ENCODE data around the gene PDZD11. TPM values are rescaled to one million over a fixed set of nuclear protein-coding genes. Genes with fewer than 3 reads are reported as not detected.
"Not testable (repeated sequence)": the region's sequence is repeated elsewhere in the genome, so short reads cannot be mapped to it uniquely, and the experiment has no call there.

Gene PDZD11
- total RNA-seq, 4 donors from 2014 or later: 15.6 to 37.8 (median 30.6) TPM

DNA sequence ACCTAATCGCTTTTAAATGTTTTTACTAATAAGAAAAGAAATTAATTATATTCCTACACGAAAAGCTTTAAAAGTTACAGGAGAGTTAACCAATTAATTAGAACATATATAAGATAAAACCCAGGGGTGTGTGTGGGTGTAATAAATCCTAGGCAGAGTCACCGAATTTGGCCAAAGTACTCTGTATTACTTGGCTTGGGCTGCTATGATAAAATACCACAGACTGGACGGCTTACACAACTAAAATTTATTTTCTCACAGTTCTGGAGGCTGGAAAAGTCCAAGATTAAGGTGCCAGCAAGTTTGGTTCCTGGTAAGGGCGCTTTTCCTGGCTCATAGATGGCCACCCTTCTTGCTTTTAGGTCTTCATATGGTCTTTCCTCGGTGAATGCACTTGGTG lies 44.8 kb downstream of the PDZD11 start:
- DNase-seq (ENCODE audit: low spot score in 2 of 2): no peak
- Histone ChIP-seq H3K4me1 (no peaks in the 10 kb centered on the region), H3K27ac (no peak overlapping the region), H3K4me3 (no peak overlapping the region), H3K27me3 (no peaks in the 10 kb centered on the region), H3K36me3 (no peaks in the 10 kb centered on the region), H3K9me3 (no peaks in the 10 kb centered on the region)
- 64% methylated on average over 6 of the region's 6 CpGs for WGBS
- TF ChIP-seq EP300 (IDR thresholded peaks at IDR 0.05) (no peak), POLR2AphosphoS5 (IDR thresholded peaks at IDR 0.05) (no peak), POLR2A (IDR thresholded peaks at IDR 0.05) (no peak)
- TF ChIP-seq, protein P1, sequence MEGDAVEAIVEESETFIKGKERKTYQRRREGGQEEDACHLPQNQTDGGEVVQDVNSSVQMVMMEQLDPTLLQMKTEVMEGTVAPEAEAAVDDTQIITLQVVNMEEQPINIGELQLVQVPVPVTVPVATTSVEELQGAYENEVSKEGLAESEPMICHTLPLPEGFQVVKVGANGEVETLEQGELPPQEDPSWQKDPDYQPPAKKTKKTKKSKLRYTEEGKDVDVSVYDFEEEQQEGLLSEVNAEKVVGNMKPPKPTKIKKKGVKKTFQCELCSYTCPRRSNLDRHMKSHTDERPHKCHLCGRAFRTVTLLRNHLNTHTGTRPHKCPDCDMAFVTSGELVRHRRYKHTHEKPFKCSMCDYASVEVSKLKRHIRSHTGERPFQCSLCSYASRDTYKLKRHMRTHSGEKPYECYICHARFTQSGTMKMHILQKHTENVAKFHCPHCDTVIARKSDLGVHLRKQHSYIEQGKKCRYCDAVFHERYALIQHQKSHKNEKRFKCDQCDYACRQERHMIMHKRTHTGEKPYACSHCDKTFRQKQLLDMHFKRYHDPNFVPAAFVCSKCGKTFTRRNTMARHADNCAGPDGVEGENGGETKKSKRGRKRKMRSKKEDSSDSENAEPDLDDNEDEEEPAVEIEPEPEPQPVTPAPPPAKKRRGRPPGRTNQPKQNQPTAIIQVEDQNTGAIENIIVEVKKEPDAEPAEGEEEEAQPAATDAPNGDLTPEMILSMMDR (IDR thresholded peaks at IDR 0.05): no peak

DNA sequence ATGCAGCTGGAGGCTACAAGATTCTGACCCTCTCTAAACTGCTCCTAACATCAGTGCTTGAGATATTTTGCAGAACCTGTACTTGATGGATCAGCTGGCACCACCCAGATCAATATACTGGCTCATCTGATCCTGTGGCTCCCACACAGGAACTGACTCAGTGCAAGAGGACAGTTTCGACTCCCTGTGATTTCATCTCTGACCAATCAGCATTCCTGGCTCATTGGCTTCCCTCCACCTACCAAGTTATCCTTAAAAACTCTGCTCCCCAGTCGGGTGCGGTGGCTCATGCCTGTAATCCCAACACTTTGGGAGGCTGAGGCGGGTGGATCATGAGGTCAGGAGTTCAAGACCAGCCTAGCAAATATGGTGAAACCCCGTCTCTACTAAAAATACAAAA lies 46.1 kb downstream of the PDZD11 start:
- not testable (repeated sequence) for DNase-seq (ENCODE audit: low spot score in 2 of 2); H3K27me3 ChIP-seq; H3K4me1 ChIP-seq; H3K36me3 ChIP-seq; H3K9me3 ChIP-seq; H3K27ac ChIP-seq; H3K4me3 ChIP-seq
- 80% methylated on average over 5 of the region's 5 CpGs for WGBS

DNA sequence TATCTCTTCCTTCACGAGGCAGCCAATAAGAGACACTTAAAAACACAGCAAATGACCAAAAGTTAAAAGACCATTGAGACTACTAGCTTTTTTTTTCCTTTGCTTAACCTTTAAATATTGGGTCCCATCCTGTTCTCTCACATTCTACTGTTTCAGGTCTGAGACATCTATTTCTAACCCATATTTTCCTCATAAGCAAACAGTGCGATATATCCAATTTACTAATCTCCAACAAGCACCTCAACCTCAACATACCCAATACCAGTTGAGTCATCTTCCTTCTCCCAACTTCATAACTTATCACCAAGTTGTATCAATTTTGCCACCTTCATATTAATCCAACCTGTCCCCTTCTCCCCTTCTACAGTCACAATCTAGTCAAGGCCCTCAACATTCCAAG lies 48.2 kb downstream of the PDZD11 start:
- Histone ChIP-seq H3K36me3 (no peaks in the 10 kb centered on the region), H3K27ac (no peak overlapping the region), H3K9me3 (no peaks in the 10 kb centered on the region), H3K4me1 (no peaks in the 10 kb centered on the region), H3K4me3 (no peak overlapping the region), H3K27me3 (no peaks in the 10 kb centered on the region)
- TF ChIP-seq, protein P1 (IDR thresholded peaks at IDR 0.05): no peak
- no peak for TF ChIP-seq POLR2A (IDR thresholded peaks at IDR 0.05)
- no peak for TF ChIP-seq POLR2AphosphoS5 (IDR thresholded peaks at IDR 0.05)
- TF ChIP-seq EP300 (IDR thresholded peaks at IDR 0.05): no peak
- no peak for DNase-seq (ENCODE audit: low spot score in 2 of 2)
- 82% methylated on average over 2 of the region's 2 CpGs for WGBS

DNA sequence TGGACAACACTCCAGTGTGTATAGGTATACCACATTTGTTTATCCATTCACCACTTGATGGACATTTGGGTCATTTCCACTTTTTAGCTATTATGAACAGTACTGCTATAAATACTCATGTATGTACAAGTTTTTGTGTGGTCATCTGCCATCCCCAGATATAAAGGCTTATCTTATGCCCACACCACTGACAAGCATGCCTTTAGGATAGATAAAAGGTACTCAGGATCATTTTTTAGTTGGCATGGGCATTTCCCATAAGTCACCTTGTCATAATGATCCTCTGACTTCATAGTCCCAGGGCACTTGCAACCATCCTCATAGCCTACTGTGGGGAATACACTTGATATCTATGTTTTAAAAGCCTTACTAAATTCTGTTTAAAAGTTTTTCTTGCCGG lies 49.0 kb downstream of the PDZD11 start:
- TF ChIP-seq, protein P1 (IDR thresholded peaks at IDR 0.05): no peak
- no peak for TF ChIP-seq POLR2A (IDR thresholded peaks at IDR 0.05)
- TF ChIP-seq EP300 (IDR thresholded peaks at IDR 0.05): no peak
- no peak for TF ChIP-seq POLR2AphosphoS5 (IDR thresholded peaks at IDR 0.05)
- Histone ChIP-seq H3K9me3 (no peaks in the 10 kb centered on the region), H3K4me1 (no peaks in the 10 kb centered on the region), H3K27me3 (no peaks in the 10 kb centered on the region), H3K36me3 (no peaks in the 10 kb centered on the region), H3K4me3 (no peak overlapping the region), H3K27ac (no peak overlapping the region)
- DNase-seq (ENCODE audit: low spot score in 2 of 2): no peak
- 90% methylated on average over 1 of the region's 1 CpG for WGBS

Other genes with a start within 250 kb of the PDZD11 start
- 10 to 100 TPM in 2 of 4 donors, 1 to 10 TPM in 2; 4.7 to 23.0 (median 12.4) TPM for gene AWAT2, start 240.0 kb downstream of the PDZD11 start, total RNA-seq
- gene OTUD6A, start 227.5 kb downstream of the PDZD11 start, total RNA-seq: not detected
- 10 to 100 TPM; 50.7 to 83.5 (median 64.6) TPM for gene IGBP1, start 156.5 kb downstream of the PDZD11 start, total RNA-seq
- 10 to 100 TPM in 3 of 4 donors, 1 to 10 TPM in 1; 7.2 to 42.0 (median 19.0) TPM for gene DGAT2L6, start 112.4 kb downstream of the PDZD11 start, total RNA-seq
- 10 to 100 TPM in 1 of 4 donors, 1 to 10 TPM in 3; 2.7 to 13.5 (median 4.0) TPM for gene AWAT1, start 55.3 kb downstream of the PDZD11 start, total RNA-seq
- 1 to 10 TPM; 2.2 to 7.0 (median 4.3) TPM for gene P2RY4, start 29.7 kb downstream of the PDZD11 start, total RNA-seq
- gene ARR3, start 21.6 kb downstream of the PDZD11 start, total RNA-seq: not detected
- gene RAB41, start 7.8 kb downstream of the PDZD11 start, total RNA-seq: under 1 TPM in 1 of 4 donors, not detected in 3; 0.68 TPM
- 1 to 10 TPM; 1.4 to 2.3 (median 1.9) TPM for gene KIF4A, start 177 bp upstream of the PDZD11 start, total RNA-seq
- gene GDPD2, start 133.4 kb upstream of the PDZD11 start, total RNA-seq: 10 to 100 TPM; 15.8 to 68.7 (median 44.7) TPM
- 10 to 100 TPM; 12.8 to 42.1 (median 26.7) TPM for gene DLG3, start 154.9 kb upstream of the PDZD11 start, total RNA-seq